Measurements from ENCODE around the gene AKAP11.

AKAP11 gene

GRCh38 chr13:42276683-42277082 is 4.7 kb downstream of the AKAP11 start:
- Histone ChIP-seq H3K4me3 (IDR thresholded peaks at IDR 0.05; ENCODE audit: insufficient read depth, low read depth, low read length) (no peak overlapping the region), H3K4me2 (no peak overlapping the region), H3K79me2 (ENCODE audit: insufficient read depth, low read depth) (0 out of 2 replicates have a peak, but pooled peaks cover 6% of the 10 kb centered on the region), H3K36me3 (ENCODE audit: insufficient read depth) (no peaks in the 10 kb centered on the region), H2AFZ (ENCODE audit: low read depth) (no peak overlapping the region), H3K9ac (no peak overlapping the region), H3K4me1 (ENCODE audit: low read depth, poor library complexity, severe bottlenecking) (no peaks in the 10 kb centered on the region), H4K20me1 (ENCODE audit: insufficient read depth) (no peaks in the 10 kb centered on the region), H3K27ac (no peak overlapping the region), H3K27me3 (ENCODE audit: insufficient read depth, low read depth) (no peaks in the 10 kb centered on the region)
- TF ChIP-seq CTCF (conservative IDR thresholded peaks at IDR 0.05; ENCODE audit: low read depth, low read length) = no peak

- 0 out of 2 replicates have a peak, but pooled peaks cover 6% of the 10 kb centered on the region for H3K79me2 ChIP-seq (ENCODE audit: insufficient read depth, low read depth)
- no peak for TF ChIP-seq CTCF (conservative IDR thresholded peaks at IDR 0.05; ENCODE audit: low read depth, low read length)
- H3K9ac ChIP-seq = no peak overlapping the region
These were observed 5.8 kb downstream of the AKAP11 start for GRCh38 chr13:42277618-42278276.

GRCh38 chr13:42279080-42279479 is 7.1 kb downstream of the AKAP11 start:
- no peak overlapping the region for H3K9ac ChIP-seq
- no peak overlapping the region for H3K4me2 ChIP-seq
- no peak overlapping the region for H3K27ac ChIP-seq
- H3K27me3 ChIP-seq (ENCODE audit: insufficient read depth, low read depth) = no peaks in the 10 kb centered on the region
- H3K4me1 ChIP-seq (ENCODE audit: low read depth, poor library complexity, severe bottlenecking) = no peaks in the 10 kb centered on the region
- no peak overlapping the region for H2AFZ ChIP-seq (ENCODE audit: low read depth)
- no peaks in the 10 kb centered on the region for H3K79me2 ChIP-seq (ENCODE audit: insufficient read depth, low read depth)
- TF ChIP-seq CTCF (conservative IDR thresholded peaks at IDR 0.05; ENCODE audit: low read depth, low read length) = no peak
- no peaks in the 10 kb centered on the region for H4K20me1 ChIP-seq (ENCODE audit: insufficient read depth)
- no peak overlapping the region for H3K4me3 ChIP-seq (IDR thresholded peaks at IDR 0.05; ENCODE audit: insufficient read depth, low read depth, low read length)
- no peaks in the 10 kb centered on the region for H3K36me3 ChIP-seq (ENCODE audit: insufficient read depth)

More at GRCh38 chr13:42277618-42278276, 5.8 kb downstream of the AKAP11 start:
- H4K20me1 ChIP-seq (ENCODE audit: insufficient read depth) = no peaks in the 10 kb centered on the region
- H3K4me3 ChIP-seq (IDR thresholded peaks at IDR 0.05; ENCODE audit: insufficient read depth, low read depth, low read length) = no peak overlapping the region
- no peaks in the 10 kb centered on the region for H3K27me3 ChIP-seq (ENCODE audit: insufficient read depth, low read depth)
- no peak overlapping the region for H3K4me2 ChIP-seq
- no peak overlapping the region for H3K27ac ChIP-seq
- H3K36me3 ChIP-seq (ENCODE audit: insufficient read depth) = no peaks in the 10 kb centered on the region
- H2AFZ ChIP-seq (ENCODE audit: low read depth) = no peak overlapping the region
- H3K4me1 ChIP-seq (ENCODE audit: low read depth, poor library complexity, severe bottlenecking) = no peaks in the 10 kb centered on the region

GRCh38 chr13:42279986-42280385 is 8.0 kb downstream of the AKAP11 start:
- Histone ChIP-seq H3K27ac (no peak overlapping the region), H3K9ac (no peak overlapping the region), H3K27me3 (ENCODE audit: insufficient read depth, low read depth) (no peaks in the 10 kb centered on the region), H4K20me1 (ENCODE audit: insufficient read depth) (no peaks in the 10 kb centered on the region), H3K4me1 (ENCODE audit: low read depth, poor library complexity, severe bottlenecking) (no peaks in the 10 kb centered on the region), H3K4me2 (no peak overlapping the region), H3K36me3 (ENCODE audit: insufficient read depth) (no peaks in the 10 kb centered on the region), H3K79me2 (ENCODE audit: insufficient read depth, low read depth) (no peaks in the 10 kb centered on the region), H3K4me3 (IDR thresholded peaks at IDR 0.05; ENCODE audit: insufficient read depth, low read depth, low read length) (no peak overlapping the region), H2AFZ (ENCODE audit: low read depth) (no peak overlapping the region)
- no peak for TF ChIP-seq CTCF (conservative IDR thresholded peaks at IDR 0.05; ENCODE audit: low read depth, low read length)

Measured in KMS-11 (cell line).